ENCODE results near the gene PDE4D.

PDE4D gene

GRCh38 chr5:59648949-59649921 is 244.3 kb downstream of the PDE4D start:
- no peak for DNase-seq

DNA sequence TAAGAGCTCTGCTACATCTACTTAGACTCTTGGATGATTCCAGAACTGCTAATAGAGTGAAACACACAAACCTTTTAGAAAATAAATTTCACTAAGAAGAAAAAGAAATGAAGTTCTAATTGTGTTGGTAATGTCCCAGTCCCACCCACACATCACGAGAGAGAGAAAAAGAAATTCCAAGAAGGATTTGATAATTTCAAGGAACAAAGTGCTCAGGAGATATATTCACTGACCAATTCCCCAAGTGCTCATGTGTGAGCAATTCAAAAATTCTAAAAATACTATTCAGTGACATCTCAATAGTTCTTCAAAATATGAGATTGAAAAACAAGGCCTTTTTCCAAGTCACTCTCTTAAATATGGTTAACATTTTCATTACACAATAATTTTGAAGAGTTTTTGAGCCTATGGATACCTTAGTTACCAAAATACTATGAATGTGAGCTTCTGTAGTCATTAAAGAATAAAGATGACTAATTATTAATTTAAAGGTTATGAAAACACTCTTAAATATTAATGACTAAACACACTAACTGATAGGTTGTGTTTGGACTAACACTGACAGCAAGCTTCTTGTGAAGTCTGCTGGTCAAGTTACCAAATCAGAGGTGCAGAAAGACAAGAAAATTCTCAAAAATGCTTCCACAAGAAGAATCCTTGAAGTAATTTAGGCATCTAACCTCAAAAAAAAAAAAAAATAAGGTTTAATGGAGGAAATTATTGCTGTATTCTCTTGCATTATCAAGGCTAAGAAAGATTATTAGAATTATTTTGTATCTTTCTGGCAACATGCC is 245.3 kb downstream of the PDE4D start:
- DNase-seq = no peak

GRCh38 chr5:59645380-59645779 is 248.1 kb downstream of the PDE4D start:
- DNase-seq = no peak

GRCh38 chr5:59640411-59640810 is 253.1 kb downstream of the PDE4D start:
- no peak for DNase-seq

GRCh38 chr5:59637884-59638580 is 255.5 kb downstream of the PDE4D start:
- no peak for DNase-seq

GRCh38 chr5:59629561-59629960 is 264.0 kb downstream of the PDE4D start:
- DNase-seq = no peak

- no peak for DNase-seq
Measured at GRCh38 chr5:59628062-59628828, 265.3 kb downstream of the PDE4D start.

DNA sequence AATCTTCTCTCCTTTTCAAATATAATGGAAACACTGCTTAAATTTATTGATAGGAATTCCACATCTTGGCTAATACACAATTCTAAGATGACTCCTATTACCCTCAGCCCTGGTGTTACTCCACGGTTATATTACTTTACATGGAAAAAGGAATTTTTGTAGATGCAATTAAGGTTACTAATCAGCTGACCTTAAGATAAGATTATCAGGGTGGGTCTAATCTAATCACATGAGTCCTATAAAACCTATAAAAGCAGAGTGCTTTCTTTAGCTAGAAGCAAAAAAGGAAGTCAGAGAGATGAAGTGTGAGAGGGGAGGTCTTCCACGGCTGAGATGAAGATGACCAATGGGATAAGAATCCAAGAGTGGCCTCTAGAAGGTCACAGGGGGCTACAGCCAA is 268.6 kb downstream of the PDE4D start:
- no peak for DNase-seq

DNA sequence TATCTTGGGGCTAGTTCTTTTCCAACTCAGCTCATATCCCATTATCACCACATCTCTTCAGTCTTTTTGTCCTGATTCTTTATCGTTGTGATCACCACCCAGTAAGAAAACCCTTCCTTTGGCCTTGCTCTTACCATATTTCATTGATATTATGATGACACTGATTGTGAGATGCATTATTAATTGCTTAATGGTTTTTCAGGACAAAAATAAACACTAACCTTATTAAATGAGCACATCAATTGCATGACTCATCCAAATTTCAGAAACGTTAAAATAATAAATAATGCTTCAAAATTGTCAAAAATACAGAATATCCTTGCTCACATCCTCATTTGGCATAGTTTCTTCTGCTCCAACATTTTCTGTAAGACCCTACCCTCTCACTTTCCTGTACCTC is 270.7 kb downstream of the PDE4D start:
- no peak for DNase-seq

GRCh38 chr5:59621477-59621876 is 272.0 kb downstream of the PDE4D start:
- DNase-seq = no peak

GRCh38 chr5:59620535-59621212 is 272.9 kb downstream of the PDE4D start:
- DNase-seq = no peak

DNA sequence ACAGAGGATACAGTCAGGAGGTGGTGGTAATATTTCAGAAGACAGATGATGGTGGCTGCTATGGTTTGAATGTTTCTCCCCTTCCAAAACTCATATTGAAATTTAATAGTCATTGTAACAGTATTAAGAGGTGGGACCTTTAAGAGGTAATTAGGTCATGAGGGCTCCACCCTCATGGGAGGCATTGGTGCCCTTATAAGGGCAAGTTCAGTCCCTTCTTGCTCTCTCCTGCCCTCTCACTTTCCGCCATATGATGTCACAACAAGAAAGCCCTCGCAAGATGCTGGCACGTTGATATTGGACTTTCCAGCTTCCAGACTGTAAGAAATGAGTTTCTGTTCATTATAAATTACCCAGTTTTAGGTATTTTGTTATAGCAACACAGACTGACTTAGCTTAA is 274.9 kb downstream of the PDE4D start:
- DNase-seq = no peak

- DNase-seq = no peak
Measured at GRCh38 chr5:59617186-59617771, 276.2 kb downstream of the PDE4D start.

DNA sequence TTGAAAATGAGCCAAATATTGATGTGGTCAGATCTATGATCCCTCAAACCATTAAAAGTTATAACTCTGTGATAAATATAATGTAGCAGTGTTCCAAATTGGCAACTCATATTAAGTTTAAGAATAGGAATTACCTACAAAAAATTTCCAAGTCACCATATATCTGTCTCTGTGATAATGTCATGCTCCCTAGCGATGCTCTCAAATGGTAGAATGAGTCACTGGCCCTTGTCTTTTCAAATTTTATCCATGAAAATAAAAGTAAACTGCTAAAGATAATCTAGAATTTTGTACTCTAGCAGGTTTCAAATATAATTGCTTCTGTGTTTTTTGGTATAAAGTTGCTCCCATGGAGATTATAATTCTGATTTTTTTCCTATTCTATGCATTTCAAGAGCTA is 277.1 kb downstream of the PDE4D start:
- DNase-seq = no peak

GRCh38 chr5:59615272-59615671 is 278.3 kb downstream of the PDE4D start:
- no peak for DNase-seq

DNA sequence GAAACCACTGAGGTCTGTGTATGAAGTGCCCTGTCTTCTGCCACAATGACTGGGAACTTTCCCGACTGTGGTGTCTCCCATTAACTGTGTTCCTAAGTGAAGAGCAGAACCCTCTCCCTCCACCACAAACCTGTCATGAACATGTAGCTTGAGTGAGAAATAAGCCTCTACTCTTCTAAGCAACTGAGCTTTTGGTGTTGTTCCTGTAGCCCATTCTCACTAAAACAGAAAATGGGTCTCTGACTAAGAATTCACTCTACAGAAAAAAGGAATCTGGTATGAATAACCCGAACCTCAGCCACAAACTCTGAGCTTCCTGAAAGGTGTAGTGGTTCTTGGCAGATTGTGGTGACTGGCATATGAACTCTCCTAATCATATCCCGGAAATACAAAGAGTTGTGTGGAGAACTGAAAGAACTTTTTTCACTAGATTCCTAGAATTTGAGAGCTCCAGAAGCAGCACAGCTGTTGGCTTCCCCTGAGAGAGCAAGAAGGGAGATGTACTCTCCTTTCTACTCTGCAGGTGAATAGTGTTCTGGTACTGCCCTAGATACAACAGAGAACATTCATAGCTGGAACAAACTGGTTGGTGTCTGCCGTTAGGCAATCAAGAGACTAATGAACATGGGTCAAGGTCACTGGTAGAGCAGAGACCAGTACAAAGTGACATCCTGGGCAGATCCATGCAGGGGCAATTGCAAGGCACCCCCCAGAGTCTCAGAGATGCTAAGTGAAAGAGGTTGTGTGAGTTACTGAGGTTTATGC is 283.8 kb downstream of the PDE4D start:
- no peak for DNase-seq

- no peak for DNase-seq
Measured at GRCh38 chr5:59608745-59609144, 284.8 kb downstream of the PDE4D start.

DNA sequence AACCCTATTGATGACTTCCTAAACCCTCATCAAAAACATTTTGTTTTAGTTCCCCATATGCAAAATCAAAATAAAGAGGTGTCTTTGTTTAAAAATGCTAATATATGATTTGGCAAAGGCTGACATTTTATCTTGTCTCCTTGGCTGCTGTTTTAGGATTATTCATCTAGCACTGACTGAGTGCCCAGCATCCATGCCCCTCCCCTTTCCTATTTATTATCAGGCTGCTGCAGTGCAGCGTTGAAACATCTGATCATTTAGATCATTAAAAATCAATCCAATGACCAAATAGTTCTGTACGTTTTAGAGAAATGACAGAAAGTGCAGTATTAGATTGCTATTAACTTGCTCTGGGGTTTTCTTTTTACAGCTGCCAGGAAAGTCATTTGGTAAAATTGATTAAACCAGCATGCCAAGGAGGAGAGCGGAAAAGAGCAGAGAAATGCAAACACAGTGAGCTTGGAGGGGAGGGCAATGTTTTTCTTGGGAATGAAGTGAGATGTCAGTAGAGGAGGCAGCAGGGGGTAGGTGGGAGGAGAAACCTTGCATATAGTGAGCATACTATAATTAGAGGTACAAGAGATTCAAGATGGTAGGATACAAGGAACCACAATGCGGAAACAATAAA is 286.3 kb downstream of the PDE4D start:
- DNase-seq = no peak

- DNase-seq = no peak
Measured at GRCh38 chr5:59605915-59606314, 287.6 kb downstream of the PDE4D start.

DNA sequence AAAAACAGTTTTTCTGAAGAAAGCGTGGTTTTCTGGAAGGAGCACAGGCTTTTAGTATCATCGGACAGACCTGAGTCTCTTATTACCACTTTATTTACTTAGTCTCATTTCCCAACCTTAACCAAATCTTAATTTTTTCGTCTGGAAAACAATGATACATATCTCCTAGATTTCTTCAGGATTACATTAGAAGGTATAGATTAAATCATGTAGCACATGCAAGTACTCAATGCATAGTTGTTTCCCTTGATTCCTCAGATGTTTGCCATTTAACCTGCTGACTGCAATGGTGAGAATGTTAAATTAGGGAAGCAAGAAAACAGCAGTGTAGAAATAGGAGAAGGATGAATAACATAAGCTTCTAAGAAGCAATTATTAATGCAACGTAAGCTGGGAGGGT is 289.4 kb downstream of the PDE4D start:
- no peak for DNase-seq

Measured in central memory CD4-positive, alpha-beta T cell (primary cell).